Right lobe of liver (tissue), 4 donors: ENCODE results near the gene P2RY1.

Experiments used
- CTCF ChIP-seq, 4 donors: fragments of 200-600 bp in 3 of 4; fragments of 450-650 bp in 1 of 4; IDR thresholded peaks; one replicate each; pipeline versions ENCODE4 v1.5.1 to v1.8.0; 2016 to 2022; ENCODE audit warnings: antibody characterized with exemption in 4 of 4, mild to moderate bottlenecking in 2 of 4
- POLR2A ChIP-seq: fragments of 450-650 bp; IDR thresholded peaks from one replicate; pipeline ENCODE4 v1.6.1; 2017; ENCODE audit warnings: antibody characterized with exemption, mild to moderate bottlenecking
- donor health status: DM: no; HTN: no; CAD: no.
- donor health status: DM: no; HTN: no; CAD: no.
- donor health status: DM: no; HTN: yes; CAD: no.

DNA sequence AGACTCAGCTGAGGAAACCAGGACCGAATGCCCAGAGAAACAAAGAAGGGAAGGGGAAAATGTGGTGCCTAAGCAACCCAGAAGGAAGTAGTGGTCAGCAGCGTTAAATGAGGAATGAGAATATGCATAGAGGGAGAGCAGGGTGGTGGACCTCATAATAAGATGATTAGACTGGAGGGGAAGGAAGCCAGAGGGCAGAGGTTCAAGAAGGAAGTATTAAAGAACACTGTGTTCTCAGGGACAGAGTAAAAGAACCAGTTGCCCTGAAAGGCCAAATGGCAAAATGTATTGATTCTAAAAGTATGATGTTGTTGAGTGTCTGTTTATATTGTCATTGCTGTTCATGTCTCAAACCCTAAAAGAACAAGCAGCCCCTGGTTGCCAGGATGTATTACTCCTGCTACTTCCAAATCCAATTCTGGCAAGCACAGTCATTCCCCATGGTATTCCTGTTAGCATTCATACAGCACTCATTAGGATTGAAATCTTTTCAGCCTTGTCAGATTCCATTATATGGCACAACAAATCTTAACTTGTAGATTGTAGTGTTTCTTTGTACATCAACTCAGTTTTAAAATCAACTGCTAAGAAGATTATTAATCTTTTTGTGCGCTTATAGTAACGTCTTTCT, 23.4 kb downstream of the P2RY1 start:
- TF ChIP-seq CTCF (IDR thresholded peaks at IDR 0.05): no peak
- no peak for TF ChIP-seq POLR2A
